NB4 (cell line): ENCODE measurements around the gene MBOAT2.

Experiments
- DNase-seq: peaks from one replicate; pipeline ENCODE4 v3.0.0; 2010; ENCODE audit warnings: low read depth
- H3K4me3 ChIP-seq: one replicate; pipeline ENCODE4 v1.5.1; 2011; ENCODE audit warnings: mild to moderate bottlenecking, low read depth, low read length, moderate library complexity
- MYC ChIP-seq: IDR thresholded peaks from 2 replicates; pipeline ENCODE4 v1.6.1; 2011; ENCODE audit warnings: low read depth, low read length
- POLR2A ChIP-seq: IDR thresholded peaks from 2 replicates; pipeline ENCODE4 v1.6.1; 2011; ENCODE audit warnings: mild to moderate bottlenecking; ENCODE audit not compliant: insufficient read length; ENCODE audit errors: extremely low read depth
- TF ChIP-seq, protein P1 (sequence below): IDR thresholded peaks from 2 replicates; pipeline ENCODE4 v1.6.1; 2011; ENCODE audit warnings: low read depth, low read length
- TF ChIP-seq, protein P2 (sequence below): IDR thresholded peaks from one replicate; pipeline ENCODE4 v1.5.1; 2012; ENCODE audit warnings: low read depth, low read length

Gene MBOAT2

DNA sequence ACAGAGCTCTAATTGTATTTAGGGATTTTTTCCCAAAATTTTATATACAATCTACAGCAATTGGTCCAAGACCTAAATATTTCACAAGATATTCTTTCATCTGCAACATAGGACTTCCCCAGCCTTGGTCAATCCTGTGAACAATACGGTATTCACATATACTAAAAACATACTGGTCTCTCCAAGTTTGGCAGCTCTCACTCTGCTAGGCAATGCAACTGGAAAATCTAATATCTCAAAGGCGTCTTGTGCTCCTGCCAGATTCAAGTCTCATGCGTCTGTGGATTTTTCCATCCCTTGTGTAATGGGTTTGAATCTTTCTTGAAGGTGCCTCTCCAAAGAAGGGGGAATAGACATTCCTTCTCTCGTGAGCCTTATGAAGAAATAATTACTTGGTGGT is 27.4 kb upstream of the MBOAT2 start:
- H3K4me3 ChIP-seq, result no peak overlapping the region
- TF ChIP-seq POLR2A (no peak), MYC (no peak)
- TF ChIP-seq, protein P1, sequence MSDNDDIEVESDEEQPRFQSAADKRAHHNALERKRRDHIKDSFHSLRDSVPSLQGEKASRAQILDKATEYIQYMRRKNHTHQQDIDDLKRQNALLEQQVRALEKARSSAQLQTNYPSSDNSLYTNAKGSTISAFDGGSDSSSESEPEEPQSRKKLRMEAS, result no peak
- TF ChIP-seq, protein P2, sequence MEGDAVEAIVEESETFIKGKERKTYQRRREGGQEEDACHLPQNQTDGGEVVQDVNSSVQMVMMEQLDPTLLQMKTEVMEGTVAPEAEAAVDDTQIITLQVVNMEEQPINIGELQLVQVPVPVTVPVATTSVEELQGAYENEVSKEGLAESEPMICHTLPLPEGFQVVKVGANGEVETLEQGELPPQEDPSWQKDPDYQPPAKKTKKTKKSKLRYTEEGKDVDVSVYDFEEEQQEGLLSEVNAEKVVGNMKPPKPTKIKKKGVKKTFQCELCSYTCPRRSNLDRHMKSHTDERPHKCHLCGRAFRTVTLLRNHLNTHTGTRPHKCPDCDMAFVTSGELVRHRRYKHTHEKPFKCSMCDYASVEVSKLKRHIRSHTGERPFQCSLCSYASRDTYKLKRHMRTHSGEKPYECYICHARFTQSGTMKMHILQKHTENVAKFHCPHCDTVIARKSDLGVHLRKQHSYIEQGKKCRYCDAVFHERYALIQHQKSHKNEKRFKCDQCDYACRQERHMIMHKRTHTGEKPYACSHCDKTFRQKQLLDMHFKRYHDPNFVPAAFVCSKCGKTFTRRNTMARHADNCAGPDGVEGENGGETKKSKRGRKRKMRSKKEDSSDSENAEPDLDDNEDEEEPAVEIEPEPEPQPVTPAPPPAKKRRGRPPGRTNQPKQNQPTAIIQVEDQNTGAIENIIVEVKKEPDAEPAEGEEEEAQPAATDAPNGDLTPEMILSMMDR, result no peak
- DNase-seq, result no peak

DNA sequence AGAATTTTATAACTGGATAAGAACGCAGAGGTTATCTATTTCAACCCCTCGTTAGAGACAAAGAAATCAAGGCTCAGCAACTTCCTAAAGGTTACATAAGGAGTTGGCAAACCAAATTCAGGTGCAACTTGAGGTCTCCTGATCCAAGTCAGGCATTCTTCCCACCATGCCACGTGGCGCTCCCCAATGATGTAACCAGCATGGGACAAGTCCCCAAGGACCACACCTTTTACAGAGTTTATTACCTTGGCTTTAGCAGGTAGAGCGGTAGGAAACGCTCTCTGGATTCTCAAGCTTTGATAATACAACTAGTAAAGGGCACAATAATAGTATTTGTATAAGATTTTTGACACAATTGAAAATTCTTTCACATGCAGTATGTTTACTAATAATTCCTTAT is 26.7 kb upstream of the MBOAT2 start:
- TF ChIP-seq, protein P1, result no peak
- no peak for TF ChIP-seq POLR2A
- TF ChIP-seq MYC, result no peak
- no peak overlapping the region for H3K4me3 ChIP-seq
- DNase-seq, result no peak

DNA sequence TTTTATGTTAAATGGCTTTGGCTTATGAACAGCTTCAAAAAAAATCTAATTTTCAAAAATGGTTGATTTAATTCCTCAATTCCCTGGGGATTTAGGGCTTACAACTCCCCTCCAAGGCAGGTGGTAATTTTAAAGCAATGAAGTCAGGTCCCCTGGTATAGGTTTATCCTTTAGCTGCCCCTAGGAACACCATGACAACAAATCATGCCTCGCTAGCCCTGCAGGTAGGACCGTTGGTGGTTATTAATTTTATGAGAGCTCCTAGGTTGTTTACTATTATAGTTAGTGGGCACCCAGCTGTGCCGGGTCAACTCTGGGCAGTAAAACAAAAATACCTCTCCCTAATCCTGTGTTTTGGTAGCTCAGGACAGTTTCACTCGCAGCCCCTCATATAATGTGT is 26.2 kb upstream of the MBOAT2 start:
- DNase-seq, result no peak
- H3K4me3 ChIP-seq, result no peak overlapping the region
- TF ChIP-seq, protein P1, result no peak
- TF ChIP-seq MYC (no peak), POLR2A (no peak)
- TF ChIP-seq, protein P2, result no peak

DNA sequence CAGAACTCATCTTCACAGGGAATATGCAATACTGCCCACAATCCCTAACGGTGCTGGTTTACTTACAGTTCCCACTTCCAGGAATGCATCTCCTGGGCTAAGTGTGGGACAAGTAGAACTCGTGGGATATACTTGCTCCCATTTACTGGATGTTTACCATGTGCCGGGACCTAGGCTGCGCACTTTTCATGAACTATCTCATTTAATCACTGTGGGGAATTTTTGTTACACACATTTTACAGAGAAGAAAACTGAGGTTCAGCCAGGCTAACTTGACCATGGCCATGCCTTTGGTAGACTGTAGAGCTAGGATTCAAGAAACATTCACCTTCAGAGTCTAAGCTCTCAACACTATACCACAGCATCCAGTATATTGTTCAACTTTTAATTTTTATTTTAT is 24.4 kb upstream of the MBOAT2 start:
- H3K4me3 ChIP-seq, result no peak overlapping the region
- TF ChIP-seq, protein P2, result no peak
- TF ChIP-seq, protein P1, result no peak
- TF ChIP-seq POLR2A, result no peak
- no peak for TF ChIP-seq MYC
- no peak for DNase-seq

DNA sequence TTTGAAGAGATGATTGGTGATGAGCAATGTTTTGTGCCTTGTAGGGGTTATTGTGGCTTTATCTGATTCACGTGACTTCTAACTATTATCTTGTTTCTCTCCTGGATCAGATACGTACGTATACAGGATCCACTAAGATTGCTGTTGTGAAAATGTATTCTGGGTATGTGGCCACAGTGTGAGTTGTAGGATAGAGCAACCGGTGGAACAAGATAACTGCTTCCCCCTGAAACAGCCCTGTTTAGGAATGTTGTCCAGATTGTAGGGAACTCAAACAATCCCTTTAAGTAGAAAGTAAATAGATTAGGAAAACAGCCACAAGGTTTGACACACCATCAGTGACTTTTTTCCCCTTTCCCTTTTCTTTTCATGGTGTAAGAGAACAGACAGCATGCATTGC is 22.3 kb upstream of the MBOAT2 start:
- H3K4me3 ChIP-seq, result no peak overlapping the region
- no peak for DNase-seq
- TF ChIP-seq, protein P1, result no peak
- TF ChIP-seq MYC (no peak), POLR2A (no peak)
- TF ChIP-seq, protein P2, result no peak

DNA sequence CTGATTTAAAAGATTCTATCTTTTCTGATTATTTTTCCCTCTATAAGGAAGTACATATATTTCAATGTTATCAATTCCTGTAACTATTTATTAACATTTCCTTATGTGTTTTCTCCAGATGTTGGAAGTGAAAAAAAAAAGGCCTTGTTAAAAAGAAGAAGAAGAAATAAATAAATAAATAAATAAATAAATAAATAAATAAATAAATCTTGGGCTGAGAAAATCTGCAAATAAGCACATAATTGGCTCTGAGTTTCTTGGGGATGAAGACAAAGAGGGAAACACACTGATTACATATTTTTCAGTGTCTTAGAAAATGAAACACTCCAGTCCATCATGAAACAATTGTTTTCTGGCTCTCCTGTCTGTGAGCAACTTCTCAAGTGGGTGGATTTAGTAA is 21.1 kb upstream of the MBOAT2 start:
- no peak overlapping the region for H3K4me3 ChIP-seq
- TF ChIP-seq MYC (no peak), POLR2A (no peak)
- TF ChIP-seq, protein P1, result no peak
- no peak for DNase-seq
